Erythroblast (primary cell): Measurements from ENCODE around the gene NRG3.
"Not testable (repeated sequence)": the region's sequence is repeated elsewhere in the genome, so short reads cannot be mapped to it uniquely, and the experiment has no call there.

Source experiments
- DNase-seq, 2 experiments: peaks; one replicate each; lab custom pipeline; 2025; lab: John Stamatoyannopoulos, UW
- GATA1 ChIP-seq: IDR thresholded peaks from 2 replicates; pipeline ENCODE4 v1.6.1; 2011; ENCODE audit warnings: low read depth, mild to moderate bottlenecking, control low read depth, low read length, moderate library complexity
- POLR2A ChIP-seq: IDR thresholded peaks from 2 replicates; pipeline ENCODE4 v1.6.1; 2011; ENCODE audit warnings: mild to moderate bottlenecking, low read length

The NRG3 gene

DNA sequence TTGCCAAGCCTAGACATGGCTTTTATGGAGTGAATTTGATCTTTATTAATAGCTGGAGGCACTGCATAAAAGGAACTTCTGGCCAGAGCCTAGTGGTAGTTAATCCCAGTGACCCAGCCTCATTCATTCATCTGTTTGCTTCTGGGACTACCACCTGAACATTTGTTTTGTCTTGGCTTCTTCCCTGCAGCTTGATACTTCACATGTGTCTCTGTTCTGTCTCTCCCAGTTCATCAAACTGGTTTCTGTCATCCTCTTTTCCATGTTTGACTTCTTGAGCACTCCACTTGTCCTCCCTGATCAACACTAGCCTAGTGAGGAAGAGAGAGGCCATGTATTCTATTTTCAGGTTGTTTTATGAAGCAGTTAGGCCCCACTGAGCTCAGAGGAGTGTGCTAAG, 163.6 kb downstream of the NRG3 start:
- DNase-seq: no peak
- TF ChIP-seq POLR2A (no peak), GATA1 (no peak)

DNA sequence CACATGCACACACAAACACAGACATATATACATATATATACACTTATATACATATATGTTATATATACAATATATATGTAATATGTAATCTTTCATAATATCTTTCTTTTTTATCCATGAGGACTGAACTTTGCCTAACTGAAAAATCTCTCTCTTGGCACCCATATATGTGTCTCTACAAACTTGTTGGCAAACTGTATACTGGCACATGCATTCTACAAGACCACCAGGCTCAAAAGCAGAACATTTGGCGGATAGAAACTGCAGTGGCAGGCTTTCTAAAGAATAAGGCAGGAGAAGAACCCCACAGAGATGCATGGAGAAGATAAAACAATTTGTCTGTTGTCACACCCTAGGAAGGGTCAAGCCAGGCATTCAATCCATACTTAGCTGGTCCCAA, 165.3 kb downstream of the NRG3 start:
- TF ChIP-seq GATA1 (no peak), POLR2A (no peak)
- no peak for DNase-seq

DNA sequence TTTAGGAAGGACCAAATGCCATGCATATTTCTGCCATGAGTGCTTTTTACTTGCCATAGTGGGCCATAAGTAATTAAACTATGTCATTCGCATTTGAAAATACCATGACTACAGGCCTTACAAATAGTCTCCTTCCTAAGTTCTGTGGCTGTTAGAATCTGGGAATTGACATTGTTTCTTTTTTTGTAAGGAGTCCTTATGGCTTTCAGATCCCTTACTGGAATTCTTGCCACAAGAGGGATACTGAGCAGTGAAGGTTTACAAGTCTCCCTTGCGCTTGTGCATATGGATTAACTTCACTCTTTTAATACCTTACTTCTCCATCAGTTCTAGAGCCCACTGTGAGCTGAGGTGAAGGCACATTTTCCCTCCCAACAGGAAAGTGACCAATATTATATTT, 166.0 kb downstream of the NRG3 start:
- no peak for DNase-seq
- no peak for TF ChIP-seq GATA1
- no peak for TF ChIP-seq POLR2A

DNA sequence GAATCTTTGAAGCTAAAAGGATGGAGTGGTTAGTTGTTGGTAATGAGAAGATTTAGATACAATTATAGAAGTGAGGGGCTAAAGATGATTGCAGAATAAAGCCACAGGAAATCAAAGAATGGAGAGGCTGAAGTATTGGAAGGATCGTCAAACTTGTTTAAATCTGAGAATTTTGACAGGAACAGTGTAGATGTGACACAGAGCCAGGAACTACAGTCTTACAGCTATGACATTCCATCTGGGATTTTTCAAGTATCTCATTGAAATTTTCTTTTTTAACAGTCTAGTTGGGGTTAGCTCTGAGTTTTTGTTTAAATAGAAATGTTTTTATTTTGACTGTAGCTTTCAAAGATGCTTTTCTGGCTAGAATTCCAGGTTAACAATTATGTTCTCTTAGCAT, 181.4 kb downstream of the NRG3 start:
- DNase-seq: no peak
- TF ChIP-seq POLR2A (no peak), GATA1 (no peak)

DNA sequence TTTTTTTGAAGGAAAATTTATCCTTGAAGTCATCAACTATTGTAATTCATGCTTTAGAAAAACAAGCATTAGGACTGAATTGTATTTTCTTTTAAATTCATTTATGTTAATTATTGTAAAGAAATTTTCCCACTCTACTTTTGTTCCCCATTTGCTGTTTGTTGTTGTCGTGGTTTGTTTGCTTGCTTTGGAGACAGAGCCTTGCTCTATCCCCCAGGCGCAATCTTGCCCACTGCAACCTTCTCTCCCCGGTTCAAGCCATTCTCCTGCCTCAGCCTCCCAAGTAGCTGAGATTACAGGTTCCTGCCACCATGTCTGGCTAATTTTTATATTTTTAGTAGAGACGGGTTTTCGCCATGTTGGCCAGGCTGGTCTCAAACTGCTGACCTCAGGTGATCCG, 192.2 kb downstream of the NRG3 start:
- DNase-seq: not testable (repeated sequence)

DNA sequence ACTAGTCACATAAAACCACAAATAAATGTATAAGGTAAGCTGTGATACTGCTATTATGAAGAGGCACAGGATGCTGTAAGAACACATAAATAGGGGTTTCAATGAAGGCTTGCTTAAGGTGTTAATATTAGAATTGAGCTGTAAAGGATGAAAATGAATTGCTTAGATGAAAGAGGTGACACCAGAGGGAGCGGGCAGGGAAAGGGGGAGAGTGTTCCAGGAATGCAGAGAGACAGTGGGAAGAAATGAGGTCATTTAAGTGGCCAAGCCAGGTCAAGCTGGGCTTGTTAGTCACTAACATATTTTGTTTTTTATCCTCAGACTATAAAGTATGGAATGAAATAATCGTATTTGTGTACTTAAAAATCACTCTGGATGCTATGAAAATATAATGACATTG, 193.5 kb downstream of the NRG3 start:
- TF ChIP-seq POLR2A (no peak), GATA1 (no peak)
- DNase-seq: no peak

DNA sequence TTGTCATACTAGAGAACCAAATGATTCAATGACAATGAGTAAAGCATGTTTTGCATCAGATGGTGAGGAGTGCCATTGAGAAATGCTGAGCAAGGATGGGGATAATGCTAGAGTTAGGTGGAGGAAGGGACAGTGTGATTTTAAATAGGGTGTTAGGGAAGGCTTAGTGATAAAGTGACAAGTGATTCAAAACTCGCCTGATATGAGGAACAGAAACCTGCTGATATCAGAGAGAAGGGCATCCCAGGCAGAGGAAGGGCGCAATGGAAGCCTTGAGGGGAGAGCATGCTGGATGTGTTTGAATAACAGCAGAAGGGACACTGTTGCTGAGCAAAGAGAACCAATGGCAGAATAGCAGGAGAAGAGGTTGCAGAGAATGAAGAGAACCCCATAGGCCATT, 196.2 kb downstream of the NRG3 start:
- DNase-seq: no peak
- TF ChIP-seq GATA1: no peak
- TF ChIP-seq POLR2A: no peak

DNA sequence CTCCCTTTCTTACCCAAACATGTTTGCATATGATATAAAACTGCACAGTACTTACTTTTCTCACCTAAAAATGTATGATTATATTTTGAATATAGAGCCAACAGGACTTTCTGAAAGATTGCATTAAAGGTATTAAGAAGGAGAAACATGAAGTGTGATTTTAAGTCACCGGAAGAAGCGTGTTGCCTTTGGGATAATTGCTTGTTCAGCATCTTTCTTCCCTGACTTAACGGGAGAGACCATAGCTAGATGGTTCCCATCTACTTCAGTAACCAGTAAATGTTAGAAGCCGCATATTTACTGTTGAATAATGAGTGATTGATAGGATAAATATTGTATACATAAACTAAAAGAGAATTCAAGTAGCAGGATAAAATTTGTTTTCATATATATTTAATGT, 197.1 kb downstream of the NRG3 start:
- TF ChIP-seq GATA1: no peak
- TF ChIP-seq POLR2A: no peak
- DNase-seq: no peak

DNA sequence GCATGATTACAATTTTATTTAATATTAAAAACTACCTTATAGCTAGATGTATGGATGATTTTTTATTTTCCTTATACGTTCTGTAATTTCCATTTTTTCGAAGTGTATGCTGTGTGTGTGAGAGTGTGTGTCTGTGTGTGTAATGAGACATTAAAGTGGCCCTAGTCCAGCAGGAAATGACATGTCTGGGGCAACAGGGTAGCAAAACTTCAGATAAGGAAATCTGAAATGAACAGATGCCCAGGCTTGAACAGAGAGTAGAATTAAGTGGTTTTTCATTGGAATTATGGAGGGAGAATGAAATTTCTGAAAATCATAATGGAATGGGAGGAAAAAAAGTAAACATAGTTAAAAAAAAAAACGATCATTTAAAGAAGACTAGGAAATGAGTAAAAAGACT, 200.6 kb downstream of the NRG3 start:
- no peak for TF ChIP-seq POLR2A
- no peak for TF ChIP-seq GATA1
- DNase-seq: no peak

DNA sequence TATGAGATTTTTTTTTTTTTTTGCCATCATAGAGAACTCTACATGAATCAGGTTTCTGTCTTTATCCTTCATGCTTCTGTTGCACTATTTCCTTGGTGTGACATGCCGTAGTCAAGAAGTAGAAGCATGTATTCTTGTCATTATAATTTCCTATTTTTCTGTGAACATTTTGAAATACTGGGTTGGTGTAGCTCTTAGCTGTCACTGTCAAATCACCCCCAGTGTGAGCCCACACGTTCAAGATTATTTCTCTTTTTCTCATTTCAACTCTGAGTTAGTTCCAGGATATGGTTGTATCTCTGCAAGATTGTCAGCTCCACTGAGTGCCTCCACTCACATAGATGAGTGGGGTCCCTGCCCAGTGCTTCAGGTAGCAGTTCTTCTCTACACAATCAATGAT, 209.5 kb downstream of the NRG3 start:
- TF ChIP-seq POLR2A (no peak), GATA1 (no peak)
- no peak for DNase-seq

DNA sequence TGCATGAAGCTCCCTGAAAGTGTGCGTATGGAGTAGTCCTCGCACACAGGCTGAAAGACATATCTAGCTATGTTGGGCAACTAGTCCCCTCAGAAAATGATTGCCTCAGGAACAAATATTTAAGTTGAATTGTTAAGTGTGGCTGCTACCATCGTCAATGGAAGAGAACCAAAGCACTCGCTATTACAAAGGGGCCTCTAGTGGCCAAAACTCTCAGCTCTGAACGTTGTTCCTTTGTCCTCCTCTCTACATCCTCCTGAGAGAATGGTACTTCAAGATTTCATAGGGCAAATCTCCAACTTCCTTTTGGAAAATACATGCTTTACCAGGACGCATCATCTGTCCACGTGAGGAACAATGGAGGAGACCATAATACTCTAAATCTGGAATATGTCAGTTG, 209.9 kb downstream of the NRG3 start:
- DNase-seq: no peak
- TF ChIP-seq POLR2A (no peak), GATA1 (no peak)

DNA sequence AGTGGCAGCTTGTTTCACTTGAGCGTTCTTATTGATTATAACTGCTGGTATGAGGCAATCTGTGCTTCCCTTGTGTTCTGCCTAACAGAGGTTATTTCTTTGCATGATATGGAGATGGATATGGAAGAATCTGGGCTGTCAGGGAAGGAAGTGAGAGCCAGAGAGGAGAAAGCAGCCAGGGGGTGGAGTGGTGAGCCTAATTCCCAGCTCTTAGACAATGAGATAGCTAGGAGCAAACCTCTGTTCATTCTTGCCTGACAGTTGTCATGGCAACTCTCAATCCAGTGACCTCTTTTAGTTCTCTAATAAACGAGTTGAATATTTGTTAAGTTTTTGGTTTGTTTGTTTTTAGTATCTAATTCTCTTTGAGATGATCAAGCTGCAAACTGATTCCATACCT, 214.3 kb downstream of the NRG3 start:
- TF ChIP-seq GATA1 (no peak), POLR2A (no peak)

DNA sequence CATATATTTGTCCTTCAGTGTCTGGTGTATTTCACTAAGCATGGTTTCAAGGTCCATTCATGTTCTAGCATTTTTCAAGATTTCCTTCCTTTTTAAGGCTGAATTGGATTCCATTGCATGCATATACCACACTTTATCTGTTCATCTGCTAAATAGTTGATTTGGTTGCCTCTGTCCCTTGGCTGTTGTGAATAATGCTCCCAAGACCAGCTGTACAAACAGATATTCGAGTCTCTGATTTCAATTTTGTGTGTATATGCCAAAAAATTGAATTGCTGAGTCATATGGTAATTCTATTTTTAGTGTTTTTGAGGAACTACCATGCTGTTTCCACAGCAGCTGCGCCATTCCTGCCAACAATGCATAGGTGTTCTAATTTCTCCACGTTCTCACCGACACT, 216.4 kb downstream of the NRG3 start:
- TF ChIP-seq POLR2A: no peak
- TF ChIP-seq GATA1: no peak
- no peak for DNase-seq

More for the DNA sequence above, 214.3 kb downstream of the NRG3 start:
- no peak for DNase-seq

DNA sequence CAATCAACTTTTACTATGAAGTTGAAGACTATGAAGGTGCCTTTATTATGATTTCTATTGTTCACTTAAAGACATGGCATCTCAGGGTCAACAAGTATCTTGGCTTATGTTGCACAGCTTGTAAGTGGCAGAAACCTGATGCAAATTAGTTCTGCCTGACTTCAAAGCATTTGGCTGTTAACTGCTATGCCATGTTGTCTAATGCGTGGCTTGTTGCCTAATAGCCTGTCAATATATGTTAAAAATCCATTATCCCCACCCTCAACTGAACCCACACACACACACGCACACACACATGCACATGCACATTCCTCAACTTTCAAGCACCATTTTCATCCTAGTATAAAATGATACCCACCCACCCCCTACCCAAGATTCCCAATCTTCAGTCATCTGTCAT, 217.1 kb downstream of the NRG3 start:
- DNase-seq: no peak
- TF ChIP-seq GATA1: no peak
- TF ChIP-seq POLR2A: no peak

DNA sequence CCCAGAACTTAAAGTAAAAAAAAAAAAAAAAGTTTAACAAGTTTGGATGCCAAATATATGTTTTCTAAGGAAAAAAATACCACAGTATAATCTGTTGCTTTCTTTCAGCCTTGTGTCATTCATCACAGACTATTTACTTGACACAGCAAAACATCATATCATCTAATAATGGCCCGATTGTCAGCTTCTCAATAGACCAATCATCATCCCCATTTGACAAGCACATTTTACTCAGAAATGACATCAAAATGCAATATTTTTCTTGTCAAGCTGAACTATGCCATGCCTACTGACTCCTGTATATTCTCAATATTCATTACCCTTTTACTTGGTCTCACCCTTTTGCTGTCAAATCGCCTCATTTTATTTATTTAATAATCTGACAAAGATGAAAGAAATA, 249.7 kb downstream of the NRG3 start:
- no peak for TF ChIP-seq GATA1
- no peak for DNase-seq

DNA sequence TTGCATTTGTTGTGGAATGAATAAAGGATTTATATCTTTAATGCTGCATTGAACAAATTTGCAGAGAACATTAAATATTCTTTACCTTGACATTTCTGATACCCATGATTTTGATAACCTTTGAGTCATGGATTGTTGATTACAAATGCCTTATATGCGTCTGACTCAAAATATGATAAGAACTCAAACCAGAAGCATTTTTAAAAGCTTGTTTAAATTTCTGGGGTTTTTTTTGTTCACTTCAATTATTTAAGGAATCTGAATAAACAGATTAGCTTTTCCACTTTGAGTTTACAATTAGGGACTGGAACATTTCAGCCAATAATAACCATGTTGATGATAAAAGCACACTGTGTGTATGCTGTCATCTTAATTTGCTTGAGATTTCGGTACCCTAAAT, 253.5 kb downstream of the NRG3 start:
- DNase-seq: no peak
- TF ChIP-seq GATA1: no peak
- TF ChIP-seq POLR2A: no peak

DNA sequence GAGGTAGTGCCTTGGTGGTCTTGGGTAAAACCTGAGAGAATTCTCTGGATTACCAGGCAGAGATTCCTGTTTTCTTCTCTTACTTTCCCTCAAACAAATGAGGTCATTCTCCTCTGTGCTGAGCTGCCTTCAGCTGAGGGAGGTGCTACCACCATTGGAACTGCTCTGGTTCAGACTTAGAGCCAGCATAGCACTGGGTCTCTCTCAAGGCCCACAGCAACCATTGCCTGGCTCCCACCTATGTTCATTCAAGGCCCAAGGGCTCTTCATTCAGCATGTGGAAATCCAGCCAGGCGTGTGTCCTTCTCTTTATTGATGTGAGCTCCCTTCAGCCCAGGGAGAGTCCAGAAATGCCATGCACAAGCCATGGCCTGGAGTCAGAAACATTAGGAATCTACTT, 261.1 kb downstream of the NRG3 start:
- DNase-seq: no peak

More for the DNA sequence above, 261.1 kb downstream of the NRG3 start:
- TF ChIP-seq GATA1: no peak
